T-helper 1 cell treated with Interleukin-12 subunit alpha and Interleukin-12 subunit beta and Interleukin-4 antibody, amounts not matched to agents 30 ng/mL and 1 ng/mL, for 36 hours (primary cell): Measurements from ENCODE around the gene PPP1R14C. TPM values are rescaled to one million over a fixed set of nuclear protein-coding genes. Genes with fewer than 3 reads are reported as not detected.
"Not testable (repeated sequence)": the region's sequence is repeated elsewhere in the genome, so short reads cannot be mapped to it uniquely, and the experiment has no call there.

ENCODE experiments used
- intact Hi-C: fragments of 100-400 bp; cut with micrococcal nuclease; formaldehyde crosslinking; loops from one replicate; pipeline ENCODE4 v1.15.1; 2024
- total RNA-seq: library from RNA; stranded (reverse); gene quantifications from 2 replicates; pipeline ENCODE4 v1.2.3, GENCODE V29; 2022

The PPP1R14C gene
- total RNA-seq, 1 donor from 2014 or later = not detected

GRCh38 chr6:150212778-150213177, 69.9 kb downstream of the PPP1R14C start:
- intact Hi-C loops = no loop called here

GRCh38 chr6:150213301-150213700, 70.5 kb downstream of the PPP1R14C start:
- intact Hi-C loops = no loop called here

- intact Hi-C loops = no loop called here
These were observed 71.5 kb downstream of the PPP1R14C start for GRCh38 chr6:150214310-150214709.

- intact Hi-C loops = no loop called here
These were observed 78.0 kb downstream of the PPP1R14C start for GRCh38 chr6:150220634-150221551.

- intact Hi-C loops = no loop called here
These were observed 82.0 kb downstream of the PPP1R14C start for GRCh38 chr6:150224820-150225219.

- intact Hi-C loops = no loop called here
These were observed 84.4 kb downstream of the PPP1R14C start for GRCh38 chr6:150227281-150227680.

- intact Hi-C loops = no loop called here
These were observed 85.4 kb downstream of the PPP1R14C start for GRCh38 chr6:150228072-150228733.

GRCh38 chr6:150229436-150230163, 86.8 kb downstream of the PPP1R14C start:
- intact Hi-C loops = no loop called here

- intact Hi-C loops = no loop called here
These were observed 87.3 kb downstream of the PPP1R14C start for GRCh38 chr6:150230164-150230561.

- intact Hi-C loops = no loop called here
These were observed 88.1 kb downstream of the PPP1R14C start for GRCh38 chr6:150230832-150231524.

- intact Hi-C loops = no loop called here
These were observed 88.6 kb downstream of the PPP1R14C start for GRCh38 chr6:150231525-150231850.

- intact Hi-C loops = no loop called here
These were observed 91.0 kb downstream of the PPP1R14C start for GRCh38 chr6:150233843-150234269.

GRCh38 chr6:150235218-150235617, 92.4 kb downstream of the PPP1R14C start:
- intact Hi-C loops = no loop called here

GRCh38 chr6:150236114-150236513, 93.3 kb downstream of the PPP1R14C start:
- intact Hi-C loops = no loop called here

- intact Hi-C loops = no loop called here
These were observed 93.7 kb downstream of the PPP1R14C start for GRCh38 chr6:150236544-150236943.

GRCh38 chr6:150237626-150238025, 94.8 kb downstream of the PPP1R14C start:
- intact Hi-C loops = no loop called here

- intact Hi-C loops = no loop called here
These were observed 95.5 kb downstream of the PPP1R14C start for GRCh38 chr6:150238336-150238741.

GRCh38 chr6:150238846-150239407, 96.1 kb downstream of the PPP1R14C start:
- intact Hi-C loops = no loop called here

GRCh38 chr6:150241756-150242155, 98.9 kb downstream of the PPP1R14C start:
- intact Hi-C loops = not testable (repeated sequence)

- intact Hi-C loops = no loop called here
These were observed 100.9 kb downstream of the PPP1R14C start for GRCh38 chr6:150243620-150244314.
